GM19099 (cell line): ENCODE measurements around the gene TSHZ2.

Experiments used
- POLR2A ChIP-seq: IDR thresholded peaks from 3 replicates; pipeline ENCODE4 v1.6.1; 2011; ENCODE audit warnings: low read depth; ENCODE audit not compliant: insufficient read length; ENCODE audit errors: extremely low read depth

TSHZ2 gene

GRCh38 chr20:53369871-53370270 lies 397.7 kb downstream of the TSHZ2 start:
- no peak for TF ChIP-seq POLR2A

GRCh38 chr20:53370345-53370961 lies 398.3 kb downstream of the TSHZ2 start:
- TF ChIP-seq POLR2A = no peak

GRCh38 chr20:53371216-53371615 lies 399.1 kb downstream of the TSHZ2 start:
- TF ChIP-seq POLR2A = no peak

GRCh38 chr20:53376021-53376420 lies 403.9 kb downstream of the TSHZ2 start:
- no peak for TF ChIP-seq POLR2A

GRCh38 chr20:53379014-53379832 lies 407.1 kb downstream of the TSHZ2 start:
- no peak for TF ChIP-seq POLR2A

GRCh38 chr20:53379833-53380120 lies 407.6 kb downstream of the TSHZ2 start:
- no peak for TF ChIP-seq POLR2A

- TF ChIP-seq POLR2A = no peak
Observed at GRCh38 chr20:53381568-53382262, 409.6 kb downstream of the TSHZ2 start.

- TF ChIP-seq POLR2A = no peak
Observed at GRCh38 chr20:53382263-53382844, 410.2 kb downstream of the TSHZ2 start.

- no peak for TF ChIP-seq POLR2A
Observed at GRCh38 chr20:53383916-53384315, 411.8 kb downstream of the TSHZ2 start.

GRCh38 chr20:53384392-53384791 lies 412.2 kb downstream of the TSHZ2 start:
- TF ChIP-seq POLR2A = no peak

- TF ChIP-seq POLR2A = no peak
Observed at GRCh38 chr20:53385941-53386767, 414.0 kb downstream of the TSHZ2 start.

GRCh38 chr20:53387983-53388675 lies 416.0 kb downstream of the TSHZ2 start:
- TF ChIP-seq POLR2A = no peak

- TF ChIP-seq POLR2A = no peak
Observed at GRCh38 chr20:53389516-53390300, 417.6 kb downstream of the TSHZ2 start.
